Left cardiac atrium (tissue), 4 donors: Measurements from ENCODE around the gene KDM2A. TPM values are rescaled to one million over a fixed set of nuclear protein-coding genes. Genes with fewer than 3 reads are reported as not detected.
"Not testable (repeated sequence)": the region's sequence is repeated elsewhere in the genome, so short reads cannot be mapped to it uniquely, and the experiment has no call there.

Experiments
- ATAC-seq, 2 donors: fragments of 200-7000 bp; cut with Tn5 transposase; one replicate each; pipeline ENCODE4 v1.9.1; 2020; ENCODE audit warnings: mild to moderate bottlenecking in 2 of 2, moderate library complexity in 2 of 2
- DNase-seq: peaks from one replicate; pipeline ENCODE4 v3.0.0-alpha.2; 2020
- intact Hi-C, 2 donors: fragments of 100-400 bp; cut with DNase I; formaldehyde crosslinking; loops; one replicate each; pipeline versions ENCODE4 v1.14.1 to v1.15.1; 2022 to 2023
- total RNA-seq, 2 donors: library from RNA; stranded (reverse); fragmentation: NEBNext Ultra II Directional; extraction: Animal tissue kit (Norgen Biotek cat#: 25700); gene quantifications; one replicate each; pipeline ENCODE4 v1.2.1, GENCODE V29; 2021
- donor health status: DM: no; HTN: yes; CAD: no.
- donor health status: DM: no; HTN: yes; CAD: no; lungs with severe emphysema.
- donor health status: DM: yes; HTN: yes; CAD: no.
- donor health status: Dilated cardiomyopathy.

KDM2A gene
- total RNA-seq, 2 donors from 2014 or later: 38.2 to 46.7 TPM

- ATAC-seq (no peak), DNase-seq (no peak)
- intact Hi-C loops: no loop called here
Measured at GRCh38 chr11:67250059-67251043, 131.3 kb downstream of the KDM2A start.

- DNase-seq: no peak
- intact Hi-C loops: no loop called here
- no peak for ATAC-seq
Measured at GRCh38 chr11:67251841-67252240, 132.8 kb downstream of the KDM2A start.

GRCh38 chr11:67252831-67253239 is 133.8 kb downstream of the KDM2A start:
- peak; percentile 55 for ATAC-seq
- DNase-seq: no peak
- intact Hi-C loops: no loop called here

GRCh38 chr11:67253872-67254624 is 135.0 kb downstream of the KDM2A start:
- DNase-seq (no peak), ATAC-seq (no peak)
- intact Hi-C loops: no loop called here

- intact Hi-C loops: no loop called here
- ATAC-seq (no peak), DNase-seq (no peak)
Measured at GRCh38 chr11:67254798-67255197, 135.7 kb downstream of the KDM2A start.

GRCh38 chr11:67255353-67255752 is 136.3 kb downstream of the KDM2A start:
- no peak for ATAC-seq
- intact Hi-C loops: no loop called here
- no peak for DNase-seq

GRCh38 chr11:67255864-67256263 is 136.8 kb downstream of the KDM2A start:
- DNase-seq: no peak

GRCh38 chr11:67256477-67257135 is 137.5 kb downstream of the KDM2A start:
- DNase-seq (no peak), ATAC-seq (no peak)
- intact Hi-C loops: no loop called here

More at GRCh38 chr11:67255864-67256263, 136.8 kb downstream of the KDM2A start:
- intact Hi-C loops: no loop called here
- ATAC-seq: no peak

- intact Hi-C loops: no loop called here
- ATAC-seq: no peak
- DNase-seq: no peak
Measured at GRCh38 chr11:67260406-67260805, 141.3 kb downstream of the KDM2A start.

GRCh38 chr11:67260885-67261639 is 142.0 kb downstream of the KDM2A start:
- ATAC-seq (peak; percentile 38 to 57), DNase-seq (peak; percentile 77)
- intact Hi-C loops: not testable (repeated sequence)

GRCh38 chr11:67261640-67261945 is 142.5 kb downstream of the KDM2A start:
- DNase-seq (no peak), ATAC-seq (no peak)
- intact Hi-C loops: no loop called here

- DNase-seq (no peak), ATAC-seq (no peak)
- intact Hi-C loops: loop anchor here in 1 of 2 donors (1.0 kb wide), 1 partner anchor 55 kb away; no protein-coding TSS in a partner anchor
Measured at GRCh38 chr11:67261946-67262681, 143.1 kb downstream of the KDM2A start.

- intact Hi-C loops: loop anchor here in 1 of 2 donors (1.0 kb wide), 1 partner anchor 54 kb away; no protein-coding TSS in a partner anchor
- ATAC-seq (peak; percentile 65 to 73), DNase-seq (peak; percentile 84)
Measured at GRCh38 chr11:67262731-67263675, 143.9 kb downstream of the KDM2A start.

GRCh38 chr11:67264260-67264659 is 145.2 kb downstream of the KDM2A start:
- intact Hi-C loops: no loop called here
- DNase-seq: no peak
- no peak for ATAC-seq

- peak; percentile 20 for DNase-seq
- intact Hi-C loops: no loop called here
- no peak for ATAC-seq
Measured at GRCh38 chr11:67264877-67265632, 146.0 kb downstream of the KDM2A start.
